ENCODE results near the gene BMP8B. TPM values are rescaled to one million over a fixed set of nuclear protein-coding genes. Genes with fewer than 3 reads are reported as not detected.

Gene BMP8B
- total RNA-seq, 3 donors from 2014 or later, result 11.0 to 19.9 (median 18.7) TPM

DNA sequence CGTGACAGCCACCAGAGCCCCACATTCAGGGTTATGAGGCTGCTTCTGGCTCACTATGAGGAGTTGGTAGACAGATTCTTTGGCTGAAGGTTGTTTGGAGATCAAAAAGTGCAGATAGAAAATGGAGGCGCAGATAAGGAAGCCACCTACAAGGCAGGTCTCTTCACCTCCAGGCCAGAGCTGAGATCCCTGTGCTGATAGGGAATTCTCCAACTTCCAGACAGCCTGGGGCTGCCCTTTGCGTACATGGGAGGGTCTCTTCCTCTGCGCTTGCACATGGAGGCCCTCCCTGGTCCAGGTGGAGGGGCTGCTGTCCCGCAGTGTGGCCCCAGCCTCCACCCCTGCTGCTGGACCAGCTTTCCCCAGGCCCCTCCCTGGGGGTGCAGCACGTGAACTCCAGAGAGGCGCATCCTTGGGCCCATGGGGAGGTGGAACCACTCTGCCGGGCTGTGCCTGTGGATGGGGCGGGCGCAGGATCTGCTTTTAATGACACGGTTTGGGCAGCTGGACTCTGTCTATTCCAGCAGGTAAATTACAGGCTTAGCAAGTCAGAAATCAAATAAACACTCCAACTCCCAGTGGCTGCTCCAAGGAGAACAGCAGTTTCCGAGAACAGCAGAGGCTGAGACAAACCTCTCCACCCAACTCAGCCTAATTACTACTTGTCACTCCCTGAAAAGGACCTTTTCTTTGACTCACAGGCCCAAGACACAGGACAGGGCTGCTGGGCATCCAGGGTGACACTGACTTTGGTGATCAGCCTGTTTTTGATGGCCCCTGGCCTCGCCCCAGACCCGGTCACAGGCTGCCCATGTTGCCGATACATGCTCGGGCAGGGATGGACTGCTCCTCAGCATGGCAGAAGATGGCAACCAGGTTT is 29.9 kb downstream of the BMP8B start:
- no peaks in the 10 kb centered on the region for H3K9me3 ChIP-seq
- DNase-seq (no peak), ATAC-seq (no peak)
- intact Hi-C loops (cut with DNase I, micrococcal nuclease), result no loop called here
- H3K4me3 ChIP-seq, result no peak overlapping the region
- no peaks in the 10 kb centered on the region for H3K4me1 ChIP-seq (ENCODE audit: low read depth)
- TF ChIP-seq, protein P1, sequence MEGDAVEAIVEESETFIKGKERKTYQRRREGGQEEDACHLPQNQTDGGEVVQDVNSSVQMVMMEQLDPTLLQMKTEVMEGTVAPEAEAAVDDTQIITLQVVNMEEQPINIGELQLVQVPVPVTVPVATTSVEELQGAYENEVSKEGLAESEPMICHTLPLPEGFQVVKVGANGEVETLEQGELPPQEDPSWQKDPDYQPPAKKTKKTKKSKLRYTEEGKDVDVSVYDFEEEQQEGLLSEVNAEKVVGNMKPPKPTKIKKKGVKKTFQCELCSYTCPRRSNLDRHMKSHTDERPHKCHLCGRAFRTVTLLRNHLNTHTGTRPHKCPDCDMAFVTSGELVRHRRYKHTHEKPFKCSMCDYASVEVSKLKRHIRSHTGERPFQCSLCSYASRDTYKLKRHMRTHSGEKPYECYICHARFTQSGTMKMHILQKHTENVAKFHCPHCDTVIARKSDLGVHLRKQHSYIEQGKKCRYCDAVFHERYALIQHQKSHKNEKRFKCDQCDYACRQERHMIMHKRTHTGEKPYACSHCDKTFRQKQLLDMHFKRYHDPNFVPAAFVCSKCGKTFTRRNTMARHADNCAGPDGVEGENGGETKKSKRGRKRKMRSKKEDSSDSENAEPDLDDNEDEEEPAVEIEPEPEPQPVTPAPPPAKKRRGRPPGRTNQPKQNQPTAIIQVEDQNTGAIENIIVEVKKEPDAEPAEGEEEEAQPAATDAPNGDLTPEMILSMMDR (IDR thresholded peaks at IDR 0.05), result no peak
- H3K36me3 ChIP-seq (ENCODE audit: low read depth), result peaks cover 5% of the 10 kb centered on the region

- TF ChIP-seq, protein P1 (IDR thresholded peaks at IDR 0.05), result no peak
- H3K9me3 ChIP-seq, result no peaks in the 10 kb centered on the region
- intact Hi-C loops (cut with DNase I, micrococcal nuclease), result no loop called here
- DNase-seq, result no peak
- no peak overlapping the region for H3K4me3 ChIP-seq
- H3K36me3 ChIP-seq (ENCODE audit: low read depth), result peaks cover 14% of the 10 kb centered on the region
- H3K4me1 ChIP-seq (ENCODE audit: low read depth), result no peaks in the 10 kb centered on the region
- ATAC-seq, result no peak
Measured at GRCh38 chr1:39757501-39757900, 31.2 kb downstream of the BMP8B start.

GRCh38 chr1:39755965-39756659 is 32.6 kb downstream of the BMP8B start:
- Histone ChIP-seq H3K4me3 (no peak overlapping the region), H3K4me1 (ENCODE audit: low read depth) (no peaks in the 10 kb centered on the region), H3K36me3 (ENCODE audit: low read depth) (peaks cover 15% of the 10 kb centered on the region), H3K9me3 (no peaks in the 10 kb centered on the region)
- no peak for ATAC-seq
- no peak for DNase-seq
- intact Hi-C loops (cut with DNase I, micrococcal nuclease), result no loop called here
- TF ChIP-seq, protein P1 (IDR thresholded peaks at IDR 0.05), result no peak

DNA sequence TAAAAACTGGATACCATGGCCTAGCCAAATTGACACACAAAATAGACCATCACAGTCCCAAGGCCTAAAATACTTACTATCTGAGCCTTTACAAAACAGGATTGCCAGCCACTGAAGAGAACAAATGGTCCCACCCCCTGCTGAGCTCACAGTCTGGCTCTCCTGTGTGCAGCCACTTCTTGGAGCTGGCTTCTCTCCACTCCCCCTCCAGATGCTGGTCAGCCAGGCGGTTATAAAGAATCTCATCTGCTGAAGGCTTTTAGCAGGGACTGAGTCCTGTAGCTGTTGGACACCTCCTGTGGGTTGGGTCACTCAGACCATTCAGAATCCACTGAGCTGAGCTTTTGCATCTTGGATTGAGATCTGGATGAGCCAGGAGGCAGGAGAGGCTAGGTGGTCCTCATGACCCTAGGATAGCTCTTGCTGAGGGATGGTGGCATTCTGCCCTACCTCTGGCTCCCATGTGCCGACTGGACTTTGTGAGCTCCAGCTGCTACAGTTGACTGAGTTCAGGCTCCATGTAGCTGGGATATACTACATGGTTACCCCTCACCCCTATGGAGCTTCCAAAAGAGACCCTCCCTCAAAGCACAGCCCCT is 33.7 kb downstream of the BMP8B start:
- H3K4me3 ChIP-seq, result no peak overlapping the region
- peaks cover 15% of the 10 kb centered on the region for H3K36me3 ChIP-seq (ENCODE audit: low read depth)
- DNase-seq (no peak), ATAC-seq (no peak)
- intact Hi-C loops (cut with DNase I, micrococcal nuclease), result no loop called here
- TF ChIP-seq, protein P1 (IDR thresholded peaks at IDR 0.05), result no peak
- no peaks in the 10 kb centered on the region for H3K4me1 ChIP-seq (ENCODE audit: low read depth)
- H3K9me3 ChIP-seq, result no peaks in the 10 kb centered on the region

DNA sequence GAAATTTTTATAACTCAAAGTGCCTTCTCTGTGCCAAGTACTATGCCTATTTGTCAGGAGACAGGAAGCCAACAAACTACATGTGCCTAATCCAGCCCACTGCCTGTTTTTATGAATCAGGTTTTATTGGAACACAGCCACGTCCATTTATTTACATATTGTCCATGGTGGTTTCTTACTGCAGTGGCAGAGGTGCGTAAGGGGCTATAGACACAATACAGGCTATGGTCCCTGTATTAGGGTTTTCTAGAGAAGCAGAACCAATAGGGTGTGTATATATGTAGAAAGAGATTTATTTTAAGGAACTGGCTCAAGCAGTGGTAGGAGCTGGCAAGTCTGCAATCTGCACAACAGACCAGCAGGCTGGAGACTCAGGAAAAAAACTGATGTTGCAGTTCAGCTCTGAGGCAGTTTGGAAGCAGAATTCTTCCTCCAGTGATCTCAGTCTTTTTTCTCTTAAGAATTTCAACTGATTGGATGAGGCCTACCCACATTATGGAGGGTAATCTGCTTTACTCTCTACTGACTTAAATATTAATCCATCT is 34.6 kb downstream of the BMP8B start:
- no peak for ATAC-seq
- TF ChIP-seq, protein P1 (IDR thresholded peaks at IDR 0.05), result no peak
- Histone ChIP-seq H3K36me3 (ENCODE audit: low read depth) (peaks cover 15% of the 10 kb centered on the region), H3K4me1 (ENCODE audit: low read depth) (no peaks in the 10 kb centered on the region), H3K9me3 (no peaks in the 10 kb centered on the region), H3K4me3 (no peak overlapping the region)
- intact Hi-C loops (cut with DNase I, micrococcal nuclease), result no loop called here
- no peak for DNase-seq

Measured in mucosa of descending colon (tissue), 3 donors.